Kasumi-1 (cell line): Measurements from ENCODE around the gene CD226.

ENCODE experiments used
- DNase-seq, 2 experiments: peaks; one replicate each; lab custom pipeline; 2025; lab: John Stamatoyannopoulos, UW

Gene CD226

GRCh38 chr18:69814861-69815385 is 132.8 kb downstream of the CD226 start:
- no peak for DNase-seq

- DNase-seq = no peak
Observed at GRCh38 chr18:69813559-69813958, 134.1 kb downstream of the CD226 start.

DNA sequence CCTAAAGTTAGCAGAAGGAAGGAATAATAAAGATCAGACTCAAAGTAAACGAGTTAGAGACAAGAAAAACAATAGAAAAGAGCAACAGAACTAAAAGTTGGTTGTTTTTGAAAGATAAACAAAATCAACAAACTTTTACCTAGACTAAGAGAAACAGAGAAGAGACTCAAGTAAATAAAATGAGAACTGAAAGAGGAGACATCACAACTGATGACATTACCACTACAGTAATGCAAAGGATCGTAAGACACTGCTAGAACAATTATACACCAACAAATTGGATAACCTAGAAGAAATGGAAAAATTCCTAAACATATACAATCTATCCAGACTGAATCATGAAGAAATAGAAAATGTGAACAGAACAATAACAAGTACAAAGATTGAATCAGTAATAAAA is 139.3 kb downstream of the CD226 start:
- DNase-seq = no peak

DNA sequence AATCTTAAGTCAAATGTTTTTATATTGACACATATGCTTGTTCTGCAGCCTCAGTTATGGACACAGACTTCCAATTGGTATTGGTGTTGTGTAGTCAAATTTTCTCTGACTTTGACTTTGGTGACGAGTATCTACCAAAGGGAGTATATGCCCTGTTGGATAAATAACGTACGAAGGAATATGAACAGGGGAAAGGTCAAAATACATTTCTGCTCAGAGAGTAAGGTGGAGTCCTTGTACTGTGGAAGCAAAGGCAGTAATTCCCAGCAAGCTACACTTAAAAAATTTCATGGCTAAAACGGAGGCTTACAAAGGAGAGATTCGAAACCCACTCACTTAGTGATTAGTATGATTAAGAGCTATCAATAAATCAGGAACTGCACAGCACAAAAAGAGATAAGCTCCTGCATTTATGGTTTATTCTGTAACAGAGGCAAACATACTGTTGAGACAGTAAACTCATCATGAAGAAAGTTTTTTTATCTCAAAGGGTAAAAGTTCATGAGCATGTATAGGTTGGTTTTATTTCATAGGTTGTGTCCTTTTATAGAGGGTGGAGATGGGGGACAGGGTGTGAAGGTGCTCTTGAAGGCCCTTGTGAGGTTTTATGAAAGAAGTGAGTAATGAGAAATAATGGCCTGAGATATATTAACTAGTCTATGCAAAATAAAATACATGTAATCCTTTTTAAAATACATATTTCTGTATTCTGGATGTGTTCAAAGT is 142.7 kb downstream of the CD226 start:
- DNase-seq = no peak
